DND-41 (cell line): ENCODE measurements around the gene PDE4B.

Source experiments
- ATAC-seq: fragments of 200-7000 bp; cut with Tn5 transposase; 3 replicates; pipeline ENCODE4 v1.9.1; 2021; ENCODE audit warnings: low read depth; ENCODE audit not compliant: insufficient read depth
- DNase-seq: peaks from one replicate; pipeline ENCODE4 v3.0.0-alpha.2; 2020
- H2AFZ ChIP-seq: 2 replicates; pipeline ENCODE4 v1.6.0; 2012; ENCODE audit warnings: low read depth, low read length
- H3K27ac ChIP-seq: 2 replicates; pipeline ENCODE4 v1.5.1; 2012; ENCODE audit warnings: low read length, inconsistent platforms
- H3K27me3 ChIP-seq: fragments of 200-600 bp; sonication (generic); 2 replicates; pipeline ENCODE4 v1.6.0; 2012; ENCODE audit warnings: low read length, mild to moderate bottlenecking, inconsistent platforms; ENCODE audit not compliant: insufficient read depth, poor library complexity
- H3K36me3 ChIP-seq: 2 replicates; pipeline ENCODE4 v1.5.1; 2012; ENCODE audit warnings: low read length, inconsistent platforms; ENCODE audit not compliant: insufficient read depth
- H3K4me1 ChIP-seq: 2 replicates; pipeline ENCODE4 v1.5.1; 2012; ENCODE audit warnings: mild to moderate bottlenecking, low read length; ENCODE audit not compliant: insufficient read depth
- H3K4me2 ChIP-seq: 2 replicates; pipeline ENCODE4 v1.6.0; 2012; ENCODE audit warnings: mild to moderate bottlenecking, moderate library complexity, low read length, inconsistent platforms; ENCODE audit not compliant: insufficient read depth
- H3K4me3 ChIP-seq, 2 experiments: fragments of 200-600 bp in 1 of 2; shearing (Covaris generic) in 1 of 2; 2 replicates each; pipeline ENCODE4 v1.5.1; 2012 to 2016; ENCODE audit warnings: inconsistent platforms in 2 of 2, low read length in 2 of 2, mild to moderate bottlenecking in 2 of 2, low read depth in 1 of 2, moderate library complexity in 1 of 2
- H3K79me2 ChIP-seq: 2 replicates; pipeline ENCODE4 v1.6.0; 2012; ENCODE audit warnings: low read length, inconsistent platforms; ENCODE audit not compliant: insufficient read depth
- H3K9ac ChIP-seq: 2 replicates; pipeline ENCODE4 v1.6.0; 2012; ENCODE audit warnings: low read depth, mild to moderate bottlenecking, inconsistent platforms, low read length, moderate library complexity
- H3K9me3 ChIP-seq: 2 replicates; pipeline ENCODE4 v1.5.1; 2012; ENCODE audit warnings: low read length, moderate library complexity, mild to moderate bottlenecking, inconsistent platforms; ENCODE audit not compliant: insufficient read depth, severe bottlenecking
- H4K20me1 ChIP-seq: 2 replicates; pipeline ENCODE4 v1.6.0; 2012; ENCODE audit warnings: low read length; ENCODE audit not compliant: insufficient read depth
- CTCF ChIP-seq: IDR thresholded peaks from 2 replicates; pipeline ENCODE4 v1.5.1; 2012; ENCODE audit warnings: borderline replicate concordance, low read length, moderate library complexity, mild to moderate bottlenecking; ENCODE audit not compliant: poor library complexity, severe bottlenecking; ENCODE audit errors: extremely low read depth
- EZH2 ChIP-seq: IDR thresholded peaks from 3 replicates; pipeline ENCODE4 v1.6.1; 2012; ENCODE audit warnings: borderline replicate concordance, low read depth, mild to moderate bottlenecking, moderate library complexity, low read length, inconsistent platforms; ENCODE audit not compliant: severe bottlenecking

Gene PDE4B

GRCh38 chr1:66262208-66262963, 469.7 kb downstream of the PDE4B start:
- DNase-seq = no peak
- Histone ChIP-seq H3K27ac (no peak overlapping the region), H2AFZ (no peak overlapping the region), H3K36me3 (no peaks in the 10 kb centered on the region), H3K9me3 (no peaks in the 10 kb centered on the region), H4K20me1 (no peaks in the 10 kb centered on the region), H3K9ac (no peak overlapping the region), H3K4me2 (no peak overlapping the region), H3K79me2 (no peaks in the 10 kb centered on the region), H3K4me1 (no peaks in the 10 kb centered on the region), H3K27me3 (peaks cover 8% of the 10 kb centered on the region), H3K4me3 (no peak overlapping the region)
- TF ChIP-seq CTCF (no peak), EZH2 (no peak)
- ATAC-seq = no peak

DNA sequence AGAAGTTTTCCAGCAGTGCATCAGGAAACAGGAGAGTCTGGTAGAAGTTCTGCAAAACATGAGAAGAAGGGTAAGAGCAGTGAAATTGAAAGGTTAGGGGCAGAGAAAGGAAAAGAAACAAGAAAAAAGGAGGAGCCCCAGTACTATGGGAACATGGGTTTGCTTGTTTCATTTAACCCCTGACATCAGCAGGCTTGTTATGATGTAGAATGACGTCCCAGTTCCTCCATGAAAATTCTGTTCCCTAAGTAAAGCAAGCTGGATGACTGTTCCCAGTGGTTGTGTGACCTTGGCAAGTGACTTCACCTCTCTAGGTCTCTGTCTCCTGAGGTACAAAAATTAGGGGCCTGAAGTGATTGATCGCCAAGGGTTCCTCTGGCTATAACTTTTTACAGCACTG, 472.6 kb downstream of the PDE4B start:
- H3K4me3 ChIP-seq = no peak overlapping the region
- no peaks in the 10 kb centered on the region for H3K4me1 ChIP-seq
- H3K9ac ChIP-seq = no peak overlapping the region
- no peak overlapping the region for H2AFZ ChIP-seq
- no peaks in the 10 kb centered on the region for H3K36me3 ChIP-seq
- ATAC-seq = no peak
- no peak for DNase-seq
- no peaks in the 10 kb centered on the region for H3K79me2 ChIP-seq
- peaks cover 5% of the 10 kb centered on the region for H3K27me3 ChIP-seq
- H3K9me3 ChIP-seq = no peaks in the 10 kb centered on the region
- H4K20me1 ChIP-seq = no peaks in the 10 kb centered on the region
- H3K4me2 ChIP-seq = no peak overlapping the region
- TF ChIP-seq EZH2 = no peak
- no peak for TF ChIP-seq CTCF
- H3K27ac ChIP-seq = no peak overlapping the region

GRCh38 chr1:66265796-66266195, 473.1 kb downstream of the PDE4B start:
- H3K9me3 ChIP-seq = no peaks in the 10 kb centered on the region
- H3K4me1 ChIP-seq = no peaks in the 10 kb centered on the region
- H3K27me3 ChIP-seq = peaks cover 3% of the 10 kb centered on the region
- no peak overlapping the region for H2AFZ ChIP-seq
- H3K4me2 ChIP-seq = no peak overlapping the region
- ATAC-seq (no peak), DNase-seq (no peak)
- H4K20me1 ChIP-seq = no peaks in the 10 kb centered on the region
- H3K36me3 ChIP-seq = no peaks in the 10 kb centered on the region
- no peak overlapping the region for H3K9ac ChIP-seq
- no peak overlapping the region for H3K27ac ChIP-seq
- H3K79me2 ChIP-seq = no peaks in the 10 kb centered on the region
- H3K4me3 ChIP-seq = no peak overlapping the region
- TF ChIP-seq CTCF (no peak), EZH2 (no peak)

DNA sequence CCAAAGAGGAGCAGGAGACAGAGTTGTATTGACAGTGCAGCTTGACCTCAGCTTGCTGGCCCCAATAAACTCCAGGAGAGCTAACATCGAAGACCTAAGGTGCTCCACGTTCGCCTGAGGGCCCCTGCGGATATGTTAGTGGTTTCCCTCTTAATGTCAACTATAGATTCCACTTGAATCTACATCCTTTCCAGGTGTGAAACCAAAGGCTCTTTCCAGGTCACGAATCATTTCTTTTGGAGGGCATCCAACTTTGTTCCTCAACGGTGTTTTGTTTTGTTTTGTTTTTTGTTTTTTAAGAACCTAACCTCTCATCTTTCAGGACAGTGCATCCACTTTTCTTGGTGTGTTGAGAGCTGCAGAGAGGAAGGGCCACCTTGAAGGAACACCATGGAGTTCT, 473.7 kb downstream of the PDE4B start:
- H3K36me3 ChIP-seq = no peaks in the 10 kb centered on the region
- no peaks in the 10 kb centered on the region for H3K4me1 ChIP-seq
- no peaks in the 10 kb centered on the region for H3K79me2 ChIP-seq
- H3K9me3 ChIP-seq = no peaks in the 10 kb centered on the region
- H3K4me3 ChIP-seq = no peak overlapping the region
- H3K27ac ChIP-seq = no peak overlapping the region
- DNase-seq (no peak), ATAC-seq (no peak)
- no peak overlapping the region for H3K9ac ChIP-seq
- H3K4me2 ChIP-seq = no peak overlapping the region
- no peaks in the 10 kb centered on the region for H4K20me1 ChIP-seq
- H2AFZ ChIP-seq = no peak overlapping the region
- H3K27me3 ChIP-seq = peaks cover 3% of the 10 kb centered on the region
- TF ChIP-seq CTCF (no peak), EZH2 (no peak)
